HG03039 (cell line): Measurements from ENCODE around the gene CASZ1.

Source experiments
- ATAC-seq: cut with Tn5 transposase; IDR thresholded peaks from one replicate; pipeline ENCODE4 v1.9.1; 2021; ENCODE audit warnings: mild to moderate bottlenecking, moderate library complexity; ENCODE audit not compliant: unreplicated experiment

The CASZ1 gene

DNA sequence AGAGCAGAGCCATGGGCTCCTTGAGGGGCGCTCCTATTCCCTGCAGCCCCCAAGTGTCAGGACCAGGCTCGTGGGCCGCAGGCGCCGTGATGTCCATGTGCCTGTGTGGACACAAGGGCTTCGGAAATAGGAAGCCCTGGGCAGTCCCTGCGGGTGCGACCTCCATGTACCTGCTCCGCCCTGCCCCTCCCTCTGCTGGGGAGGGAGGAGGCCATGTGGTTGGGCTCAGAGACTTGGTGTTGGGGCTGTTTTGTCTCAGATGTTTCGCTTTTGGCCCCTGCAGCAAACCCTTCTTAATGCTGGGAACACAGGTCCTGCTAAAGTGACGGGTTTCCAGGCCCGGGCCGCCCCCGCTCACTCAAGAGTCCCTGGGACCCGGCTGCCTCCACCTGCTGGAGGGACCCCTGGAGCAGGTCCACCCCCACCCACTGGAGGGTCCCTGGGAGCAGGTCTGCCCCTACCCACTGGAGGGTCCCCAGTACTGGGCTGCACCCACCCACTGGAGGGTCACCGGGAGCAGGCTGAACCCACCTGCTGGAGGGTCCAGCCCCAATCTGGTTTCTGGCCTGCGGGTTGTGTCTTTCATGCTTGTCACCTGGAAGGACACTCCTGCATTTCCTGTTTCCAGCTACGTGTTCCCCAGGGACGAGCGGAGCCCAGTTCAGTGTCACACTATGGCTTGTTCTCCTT lies 165.2 kb downstream of the CASZ1 start:
- no peak for ATAC-seq

DNA sequence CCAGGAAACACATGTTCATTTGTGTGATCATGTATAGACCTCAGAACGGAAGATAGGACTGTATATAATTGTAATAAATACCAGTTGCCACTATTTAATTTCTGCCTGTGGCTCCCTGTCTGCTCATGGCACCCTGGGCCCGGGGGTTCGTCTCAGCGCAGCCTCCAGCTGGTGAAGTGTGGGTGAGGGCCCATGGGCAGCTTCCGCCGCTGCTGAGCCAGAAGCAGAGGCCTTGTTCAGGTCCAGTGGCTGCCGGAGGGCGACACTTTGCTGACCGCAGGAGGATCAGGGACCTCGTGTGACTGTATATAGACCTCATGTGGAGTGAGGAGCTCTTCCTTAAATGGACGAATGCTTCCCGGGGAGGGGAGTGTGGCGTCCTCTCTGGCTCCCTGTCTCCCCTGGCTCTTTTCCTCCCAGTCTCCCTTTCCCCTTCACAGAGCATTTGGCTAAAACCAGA lies 165.8 kb downstream of the CASZ1 start:
- ATAC-seq: no peak

DNA sequence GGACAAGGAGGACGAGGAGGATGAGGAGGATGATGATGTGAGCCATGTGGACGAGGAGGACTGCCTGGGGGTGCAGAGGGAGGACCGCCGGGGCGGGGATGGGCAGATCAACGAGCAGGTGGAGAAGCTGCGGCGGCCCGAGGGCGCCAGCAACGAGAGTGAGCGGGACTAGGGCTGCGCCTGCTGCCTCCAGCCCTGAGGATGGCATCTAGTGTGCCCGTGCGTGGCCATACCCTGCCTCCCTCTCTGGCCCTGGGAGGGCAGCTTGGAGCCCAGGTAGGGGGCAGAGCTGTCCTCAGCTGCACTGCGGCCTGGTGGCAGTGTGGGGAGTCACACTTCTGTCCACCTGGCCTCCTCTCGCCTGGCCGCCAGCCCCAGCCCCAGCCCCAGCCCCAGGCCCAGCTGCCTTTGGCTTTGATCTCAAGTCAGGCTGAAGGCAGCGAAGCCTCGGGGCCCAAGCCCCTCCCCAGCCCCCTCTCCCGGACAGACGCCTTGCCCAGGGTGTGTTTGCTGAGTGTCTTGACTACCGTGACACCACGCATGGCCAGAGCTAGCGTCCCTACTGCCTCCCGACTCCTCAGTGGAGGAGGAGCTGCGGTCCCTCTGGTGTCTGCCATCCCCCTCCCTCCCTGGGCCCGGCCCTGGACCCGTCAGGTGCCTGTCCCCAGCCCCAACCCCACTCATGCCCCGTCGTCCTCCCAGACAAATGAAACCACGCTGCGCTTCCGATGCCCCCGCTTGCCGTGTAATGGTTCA lies 166.5 kb downstream of the CASZ1 start:
- ATAC-seq: no peak

DNA sequence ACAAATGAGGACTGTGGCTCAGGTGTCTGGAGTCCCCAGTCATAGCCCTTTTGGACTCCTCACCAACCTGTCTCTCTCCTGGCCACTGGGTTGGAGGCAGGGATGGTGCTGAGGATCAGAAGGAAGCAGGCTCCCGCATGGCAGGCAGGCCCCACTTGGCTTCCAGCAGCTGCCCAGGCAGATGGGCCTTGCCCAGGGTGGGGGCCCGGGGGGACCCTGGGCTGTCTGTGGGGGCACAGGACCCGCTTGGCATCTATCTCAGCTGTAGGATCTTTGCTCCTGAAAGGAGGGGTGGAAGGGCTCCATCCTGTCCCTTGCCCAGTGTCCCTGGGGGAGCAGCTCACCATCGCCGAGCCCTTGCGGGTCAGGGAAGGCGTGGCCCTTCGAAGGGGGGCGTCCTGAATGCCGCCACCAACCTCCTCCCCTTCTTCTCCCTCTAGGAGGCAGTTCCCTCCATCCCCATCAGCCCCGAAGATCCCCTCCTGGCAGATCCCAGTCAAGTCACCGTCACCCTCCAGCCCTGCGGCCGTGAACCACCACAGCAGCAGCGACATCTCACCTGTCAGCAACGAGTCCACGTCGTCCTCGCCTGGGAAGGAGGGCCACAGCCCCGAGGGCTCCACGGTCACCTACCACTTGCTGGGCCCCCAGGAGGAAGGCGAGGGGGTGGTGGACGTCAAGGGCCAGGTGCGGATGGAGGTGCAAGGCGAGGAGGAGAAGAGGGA lies 167.2 kb downstream of the CASZ1 start:
- ATAC-seq: no peak

DNA sequence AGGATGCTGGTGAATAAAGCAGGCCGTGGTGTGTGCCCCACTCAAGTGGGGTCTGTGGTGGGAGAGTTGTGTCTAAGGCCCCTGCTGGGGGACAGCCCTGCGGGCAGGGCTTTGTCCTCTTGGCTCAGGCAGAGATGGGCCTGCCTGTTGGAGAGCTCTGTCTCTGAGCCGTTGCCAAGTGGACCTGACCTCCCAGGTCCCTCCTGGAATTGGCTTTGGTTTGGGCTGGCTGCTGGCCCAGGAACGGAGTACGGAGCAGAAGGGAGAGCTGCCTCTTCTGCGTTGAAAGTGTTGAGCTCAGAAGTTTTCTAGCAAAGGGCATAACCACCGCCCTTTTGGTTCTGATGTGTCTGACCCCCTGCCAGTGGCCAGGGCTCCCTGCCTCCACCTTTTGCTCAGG lies 167.8 kb downstream of the CASZ1 start:
- no peak for ATAC-seq

DNA sequence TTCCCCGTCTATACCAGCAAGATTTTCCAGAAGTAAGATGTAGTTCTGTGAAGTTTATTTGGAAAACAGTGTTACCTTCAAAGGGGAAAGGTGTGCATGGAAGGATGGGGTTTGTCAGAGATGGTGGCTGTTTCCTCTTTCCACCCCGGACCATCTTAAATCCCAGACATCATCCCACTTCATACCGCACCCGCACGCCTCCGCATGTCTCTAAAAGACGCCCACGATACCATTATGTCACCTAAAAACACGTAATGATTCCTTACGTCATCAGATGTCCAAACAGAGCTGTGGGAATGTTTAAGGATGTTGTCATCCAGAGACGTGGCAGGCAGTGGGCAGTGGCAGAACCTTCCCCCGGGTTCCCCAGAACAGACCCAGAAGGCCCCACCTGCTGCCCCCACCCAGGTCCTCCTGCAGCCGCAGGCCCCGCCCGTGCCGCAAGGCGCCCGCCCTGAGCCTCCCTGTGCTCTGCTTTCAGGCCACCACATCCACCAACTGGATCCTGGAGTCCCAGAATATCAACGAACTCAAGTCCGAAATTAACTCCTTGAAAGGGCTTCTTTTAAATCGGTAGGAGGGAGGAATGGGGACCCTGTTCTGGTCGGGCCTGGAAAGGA lies 169.5 kb downstream of the CASZ1 start:
- no peak for ATAC-seq

DNA sequence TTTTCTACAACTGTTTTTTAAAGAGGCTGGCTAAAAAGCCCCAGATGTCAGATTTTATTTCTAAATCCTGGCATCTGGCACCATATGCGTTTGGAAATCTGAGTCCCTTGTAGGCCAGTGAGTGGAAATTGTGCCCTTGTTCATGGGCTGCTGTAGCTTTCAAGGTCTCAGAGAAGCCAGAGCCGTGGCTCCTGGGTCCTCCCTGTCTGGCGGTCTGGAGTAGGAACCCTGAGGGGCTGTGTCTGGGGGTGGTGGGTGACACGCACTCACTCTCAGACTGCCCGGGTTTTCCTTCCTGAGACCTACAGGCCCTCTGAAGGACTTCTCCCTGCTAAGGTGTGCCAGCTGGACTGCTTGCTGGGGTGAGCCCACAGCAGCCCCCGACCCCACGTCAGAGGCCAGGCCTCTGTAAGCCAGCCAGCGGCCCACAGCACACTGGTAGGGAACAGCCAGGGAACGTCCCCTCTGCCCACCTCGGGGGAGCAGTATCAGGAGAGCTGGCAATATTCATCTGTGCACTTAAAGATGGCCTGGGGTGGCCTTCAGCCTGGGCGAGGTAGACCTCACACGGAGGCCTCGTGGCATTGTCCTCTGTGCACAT lies 170.2 kb downstream of the CASZ1 start:
- no peak for ATAC-seq

DNA sequence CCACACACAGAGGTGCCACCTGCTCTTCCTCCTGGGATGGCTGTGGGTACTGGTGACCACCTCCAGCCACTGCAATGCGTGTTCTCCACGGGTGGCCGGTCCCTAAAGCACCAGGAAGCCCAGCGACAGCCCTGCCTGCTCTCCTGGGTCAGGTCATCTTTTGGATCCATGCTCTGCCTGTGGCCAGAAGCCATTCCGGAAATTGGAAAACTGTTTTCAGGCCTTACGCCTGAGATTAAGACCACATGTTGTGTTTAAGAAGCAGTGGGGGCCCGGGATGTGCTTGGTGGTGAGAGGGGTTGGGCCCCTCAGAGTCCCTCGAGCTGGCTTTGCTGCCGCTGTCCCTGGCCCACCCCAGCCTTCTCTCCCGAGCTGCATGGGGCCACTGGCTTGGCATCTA lies 170.9 kb downstream of the CASZ1 start:
- ATAC-seq: no peak

DNA sequence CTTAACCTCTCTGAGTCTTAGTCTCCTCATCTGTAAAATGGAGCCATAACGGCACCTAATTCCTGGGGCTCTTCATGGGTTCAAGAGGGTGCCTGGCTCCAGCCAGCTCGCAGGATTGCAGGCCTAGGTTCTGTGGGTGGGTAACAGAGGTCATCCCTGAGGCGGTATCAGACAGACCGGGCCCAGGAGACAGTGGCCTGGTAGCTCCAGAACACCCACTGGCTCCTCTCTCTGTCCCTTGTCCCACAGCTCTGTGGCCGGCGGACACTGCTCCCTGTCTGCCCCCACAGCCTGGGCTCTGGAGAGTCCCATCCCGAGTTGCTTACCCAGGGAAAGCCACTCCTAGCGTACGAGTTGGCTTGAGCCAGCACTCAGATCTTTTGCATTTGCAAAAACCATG lies 171.4 kb downstream of the CASZ1 start:
- no peak for ATAC-seq

DNA sequence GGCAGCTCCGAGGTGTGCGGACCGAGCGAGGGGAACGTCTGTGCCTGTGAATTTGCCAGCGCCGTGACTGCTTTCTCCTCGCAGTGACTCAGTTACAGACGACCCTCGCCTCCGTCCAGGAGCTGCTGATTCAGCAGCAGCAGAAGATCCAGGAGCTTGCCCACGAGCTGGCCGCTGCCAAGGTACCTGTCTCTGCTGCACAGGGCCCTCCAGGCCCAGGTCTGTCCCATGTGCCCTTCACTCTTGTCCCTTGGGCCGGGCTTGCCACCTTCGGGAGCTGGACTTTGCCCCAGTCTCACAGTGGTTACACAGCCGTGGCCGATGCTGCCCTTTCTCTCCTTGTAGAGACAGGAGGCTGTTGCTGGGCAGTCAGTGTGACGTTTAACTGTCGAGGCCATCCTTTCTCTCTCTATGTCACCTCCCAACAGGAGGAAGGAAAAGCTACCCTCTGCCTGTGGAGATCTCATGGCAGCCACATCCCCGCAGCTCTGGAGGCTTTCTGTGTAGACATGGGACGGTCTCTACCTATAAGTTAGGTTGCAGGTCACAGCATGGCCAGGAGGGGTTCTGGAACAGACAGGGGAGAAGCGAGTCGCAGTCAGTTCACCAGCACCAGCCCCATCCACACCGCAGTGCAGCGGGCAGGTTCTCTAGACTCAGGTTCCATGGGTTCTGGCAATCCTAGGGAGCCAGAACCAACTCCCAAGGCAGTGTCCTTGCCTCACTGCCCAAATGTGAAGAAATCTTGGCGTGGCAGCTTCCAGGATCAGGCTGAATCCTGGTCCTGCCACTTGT lies 172.0 kb downstream of the CASZ1 start:
- ATAC-seq: no peak

DNA sequence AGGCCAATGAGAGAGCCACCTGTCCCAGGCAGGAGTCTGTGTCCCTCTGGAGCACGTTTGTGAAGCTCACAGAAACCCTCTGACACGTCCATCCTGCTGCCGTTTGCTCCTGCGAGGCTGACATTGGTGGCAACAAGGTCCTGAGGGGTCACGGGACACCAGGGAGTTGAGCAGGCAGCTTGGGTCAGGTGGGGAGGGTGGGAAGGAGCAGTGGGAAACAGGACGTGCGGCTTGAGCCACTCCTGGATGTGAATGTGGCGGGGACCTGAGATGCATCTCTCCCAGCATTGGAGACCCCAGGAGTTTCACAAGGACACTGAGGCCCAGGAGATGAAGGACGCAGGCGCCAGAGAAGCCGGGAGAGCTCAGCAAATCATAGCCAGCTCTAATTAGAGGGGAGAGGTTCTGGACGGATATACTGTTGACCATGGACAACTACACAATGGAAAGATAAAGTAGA lies 172.7 kb downstream of the CASZ1 start:
- ATAC-seq: no peak

DNA sequence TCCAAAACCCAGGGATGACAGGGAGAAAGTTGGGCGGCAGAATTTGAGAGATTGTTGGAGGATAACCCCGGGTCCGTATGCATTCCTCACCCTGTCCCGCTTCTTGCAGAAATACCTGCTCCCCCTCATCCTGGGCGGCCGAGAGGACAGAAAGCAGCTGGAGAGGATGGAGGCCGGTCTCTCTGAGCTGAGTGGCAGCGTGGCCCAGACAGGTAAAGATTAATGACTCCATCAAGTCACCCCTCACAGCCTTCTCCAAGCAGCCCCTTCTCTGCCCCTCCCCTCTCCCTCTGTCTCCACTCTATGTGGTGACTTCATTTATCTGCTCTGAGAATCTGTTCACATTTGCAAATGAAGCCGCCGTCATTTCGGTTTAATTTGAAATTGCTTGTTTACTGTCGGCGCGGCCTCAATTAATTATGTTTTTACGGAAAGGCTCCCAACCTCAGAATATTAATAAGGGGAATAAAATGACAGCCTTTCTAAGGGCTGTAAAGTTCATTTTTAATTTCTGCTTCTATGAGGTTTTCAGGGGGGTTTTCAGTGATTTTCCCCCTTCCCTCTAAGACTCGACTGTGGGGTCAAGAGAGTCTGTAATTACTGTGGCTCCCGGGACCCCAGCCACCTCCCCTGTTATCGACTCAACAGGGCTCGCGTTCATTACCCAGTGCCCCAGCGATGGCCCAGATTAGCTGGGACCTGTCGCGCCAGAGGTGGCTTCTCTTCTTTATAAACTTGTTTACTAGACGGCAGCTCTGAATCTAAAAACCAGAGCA lies 173.3 kb downstream of the CASZ1 start:
- no peak for ATAC-seq

DNA sequence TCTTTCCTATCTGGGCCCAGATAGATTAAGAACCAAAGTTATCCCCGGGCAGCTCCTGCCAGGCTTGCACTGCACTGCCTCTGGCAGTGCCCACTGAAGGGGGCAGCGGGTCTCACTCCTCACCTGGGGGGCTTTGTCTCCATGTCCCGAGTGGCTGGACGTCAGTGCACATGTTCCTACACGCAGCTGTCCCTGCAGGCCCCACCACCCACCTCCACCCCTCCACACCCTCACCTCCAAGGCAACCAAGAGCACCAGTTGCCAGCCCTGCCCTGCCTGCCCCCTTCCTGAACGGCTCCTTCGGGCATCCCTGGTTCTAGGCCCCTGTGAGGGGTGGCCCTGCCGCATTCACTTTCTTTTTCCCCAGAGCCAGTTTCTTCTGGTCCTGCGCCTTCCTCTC lies 174.5 kb downstream of the CASZ1 start:
- no peak for ATAC-seq

DNA sequence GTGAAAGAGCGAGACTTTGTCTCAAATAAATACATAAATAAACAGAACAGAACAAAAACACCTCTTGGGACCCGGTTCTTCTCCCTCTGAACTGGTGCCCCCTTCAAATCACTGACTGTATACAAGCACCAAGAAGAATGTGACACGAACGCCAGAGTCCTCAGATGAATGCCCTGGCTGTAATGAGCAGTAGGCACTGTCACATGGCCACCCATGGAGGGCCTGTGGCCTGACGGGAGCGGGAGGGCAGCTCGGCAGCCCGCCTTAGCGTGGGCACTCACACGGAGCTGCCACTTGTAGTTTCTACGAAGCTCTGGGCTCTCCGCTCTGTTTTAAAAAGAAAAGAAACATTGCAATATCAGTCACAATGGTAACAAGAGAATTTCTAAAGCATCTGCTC lies 175.7 kb downstream of the CASZ1 start:
- no peak for ATAC-seq

DNA sequence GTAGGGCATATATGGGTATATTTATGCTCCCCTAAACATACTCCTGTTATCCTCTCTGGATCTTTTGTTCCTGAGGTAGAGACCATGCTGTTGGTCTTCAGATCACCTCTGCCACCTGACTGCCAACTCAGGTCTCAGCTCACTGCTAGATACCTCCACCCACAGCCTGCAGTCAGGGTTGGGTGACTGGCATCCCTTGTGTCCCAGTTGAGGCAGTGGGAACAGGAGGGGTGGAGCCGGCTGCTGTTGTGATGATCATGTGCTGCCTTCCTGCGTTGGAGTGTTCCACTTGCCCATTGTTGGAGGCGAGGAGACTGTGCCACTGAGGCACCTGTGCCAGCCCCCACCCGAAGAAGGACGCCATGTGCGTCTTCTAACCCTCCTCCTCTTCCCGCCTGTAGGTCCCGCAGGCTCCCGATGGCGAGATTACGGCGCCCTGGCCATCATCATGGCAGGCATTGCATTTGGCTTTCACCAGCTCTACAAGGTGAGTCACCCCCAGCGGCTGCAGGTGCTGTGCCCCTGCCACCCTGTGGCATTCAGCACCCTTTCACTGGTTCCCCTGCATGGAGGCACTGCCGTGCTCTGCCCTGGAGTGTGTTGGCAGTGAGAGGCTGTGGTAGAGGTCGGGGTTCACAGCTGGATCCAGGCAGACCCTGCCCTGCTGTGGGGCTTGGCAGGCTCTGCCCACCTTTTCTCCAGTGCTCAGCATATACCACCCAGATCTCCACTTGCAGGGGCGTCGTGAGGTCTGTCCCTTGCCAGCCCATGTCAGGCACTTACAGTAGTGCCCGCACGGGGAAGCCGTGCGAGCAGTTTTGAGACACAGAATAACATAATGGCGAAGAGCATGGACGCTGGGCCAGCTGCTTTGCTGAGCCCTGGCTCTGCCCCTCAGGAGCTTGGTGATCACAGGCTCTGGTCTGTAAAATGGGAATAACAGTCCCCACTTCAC lies 178.2 kb downstream of the CASZ1 start:
- no peak for ATAC-seq

DNA sequence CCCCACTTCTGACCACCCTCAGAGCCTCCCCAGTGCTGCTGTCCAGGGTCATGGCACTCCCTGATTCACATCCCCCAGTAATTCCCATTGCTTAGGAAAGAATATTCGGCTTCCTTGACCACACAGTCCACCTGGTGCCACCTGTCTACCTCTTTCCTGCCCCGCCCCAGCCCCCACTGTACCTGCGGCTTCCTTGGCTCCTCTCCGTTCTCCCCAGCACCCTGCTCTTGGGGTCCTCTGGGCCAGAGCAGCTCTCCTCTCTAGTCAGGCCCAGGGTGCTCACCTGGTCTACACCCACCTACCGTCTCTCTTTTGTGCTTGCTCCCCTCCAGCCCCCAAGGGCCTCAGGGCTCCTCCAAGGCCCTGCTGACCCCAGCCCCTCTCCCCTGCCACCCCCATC lies 179.1 kb downstream of the CASZ1 start:
- ATAC-seq: no peak

DNA sequence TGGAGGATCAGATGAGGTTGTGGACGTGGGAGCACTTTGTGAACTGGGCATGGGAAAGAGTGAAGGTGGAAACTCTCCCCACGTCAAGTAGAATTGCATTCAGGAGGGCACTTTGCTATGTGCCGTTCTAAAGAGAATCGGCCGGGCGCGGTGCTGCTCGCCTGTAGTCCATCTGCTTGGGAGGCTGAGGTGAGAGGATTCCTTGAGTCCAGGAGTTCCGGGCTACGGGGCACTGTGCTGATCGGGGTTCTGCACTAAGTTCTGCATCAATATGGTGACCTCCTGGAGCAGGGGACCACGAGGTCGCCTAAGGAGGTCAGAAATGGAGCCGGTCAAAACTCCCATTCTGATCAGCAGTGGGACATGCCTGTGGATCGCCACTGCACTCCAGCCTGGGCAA lies 179.8 kb downstream of the CASZ1 start:
- no peak for ATAC-seq

DNA sequence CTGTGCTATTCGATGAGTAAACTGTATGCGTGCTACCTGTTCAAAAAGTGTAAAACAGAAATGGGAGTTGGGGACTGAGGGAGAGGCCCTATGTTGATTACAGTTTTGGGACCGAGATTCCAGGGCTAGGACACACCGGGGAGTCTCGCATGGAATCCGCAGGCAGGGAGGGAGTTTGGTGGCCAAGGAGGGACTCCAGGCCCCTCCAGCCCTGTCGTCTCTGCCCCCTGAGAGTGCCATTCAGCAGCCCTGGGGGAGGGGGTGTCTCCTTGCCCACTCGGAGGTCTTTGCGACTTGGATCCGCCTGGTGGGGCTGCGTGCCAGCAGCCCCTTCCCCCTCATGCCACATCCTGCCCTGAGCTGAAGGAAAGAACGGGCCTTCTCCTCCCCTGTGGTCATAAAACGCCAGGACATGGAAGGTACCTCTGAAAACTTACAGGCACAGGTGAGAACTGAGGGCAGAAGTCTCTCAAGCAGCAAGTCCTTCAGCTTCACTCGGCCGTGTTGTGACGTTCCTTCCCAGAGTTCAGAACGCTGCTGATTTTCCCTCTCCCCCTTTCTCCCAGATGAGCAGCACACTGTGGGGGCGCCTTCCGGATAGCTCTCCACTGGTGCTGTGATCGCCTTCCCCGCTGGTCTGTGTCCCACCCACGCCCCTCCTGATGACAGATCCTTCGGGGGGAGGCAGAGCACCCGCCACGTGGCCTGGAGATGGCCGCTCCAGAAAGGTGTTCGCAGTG lies 180.3 kb downstream of the CASZ1 start:
- no peak for ATAC-seq
